ENCODE measurements around the gene SOCS1. TPM values are rescaled to one million over a fixed set of nuclear protein-coding genes. Genes with fewer than 3 reads are reported as not detected.
A peak's percentile ranks its signal among the peaks of the same experiment; 100 is the strongest.
"Not testable (repeated sequence)": the region's sequence is repeated elsewhere in the genome, so short reads cannot be mapped to it uniquely, and the experiment has no call there.

SOCS1 gene
- total RNA-seq, 4 donors from 2014 or later: 5.3 to 10.5 (median 6.9) TPM

DNA sequence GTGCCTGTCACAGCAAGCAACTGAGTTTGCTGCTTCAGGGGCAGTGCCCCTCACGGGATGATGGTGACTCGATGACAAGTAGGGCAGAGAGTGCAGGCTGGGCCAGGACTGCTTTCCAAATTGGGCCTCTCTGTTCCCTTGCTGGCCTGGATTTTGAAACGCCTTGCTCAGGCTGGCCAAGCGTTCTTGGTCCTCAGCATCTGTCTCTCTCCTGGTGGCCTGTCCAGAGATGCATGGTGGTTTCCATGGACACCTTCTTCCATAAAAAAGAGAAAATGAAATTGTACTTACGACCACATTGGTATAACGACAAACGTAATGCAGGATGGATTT, 44.5 kb upstream of the SOCS1 start:
- no peaks in the 10 kb centered on the region for H3K9me3 ChIP-seq
- H3K27me3 ChIP-seq: no peaks in the 10 kb centered on the region
- H3K36me3 ChIP-seq: no peaks in the 10 kb centered on the region
- H3K4me3 ChIP-seq: no peak overlapping the region
- peaks cover 0 to 18% (median 10%) of the 10 kb centered on the region in 3 donors for H3K4me1 ChIP-seq
- WGBS, 2 donors (ENCODE audit: low coverage in 1 of 2): 95% methylated on average over 7 of the region's 7 CpGs; no CpG with 5 or more reads in 1 of the 2 donors
- H3K27ac ChIP-seq: no peak overlapping the region
- ATAC-seq: no peak
- no peak for TF ChIP-seq POLR2AphosphoS5 (IDR thresholded peaks at IDR 0.05)
- TF ChIP-seq POLR2A (IDR thresholded peaks at IDR 0.05): no peak
- TF ChIP-seq CTCF (IDR thresholded peaks at IDR 0.05): no peak
- TF ChIP-seq EP300 (IDR thresholded peaks at IDR 0.05): no peak

GRCh38 chr16:11299865-11300559, 44.0 kb upstream of the SOCS1 start:
- WGBS, 2 donors (ENCODE audit: low coverage in 1 of 2): 69 to 100% methylated on average over 1 to 2 of the region's 6 CpGs
- Histone ChIP-seq H3K9me3 (no peaks in the 10 kb centered on the region), H3K27me3 (no peaks in the 10 kb centered on the region), H3K4me3 (no peak overlapping the region), H3K36me3 (no peaks in the 10 kb centered on the region), H3K27ac (no peak overlapping the region), H3K4me1 (peaks cover 0 to 18% (median 10%) of the 10 kb centered on the region in 3 donors)
- TF ChIP-seq POLR2A (IDR thresholded peaks at IDR 0.05) (no peak), CTCF (IDR thresholded peaks at IDR 0.05) (no peak), EP300 (IDR thresholded peaks at IDR 0.05) (no peak), POLR2AphosphoS5 (IDR thresholded peaks at IDR 0.05) (no peak)
- no peak for ATAC-seq

DNA sequence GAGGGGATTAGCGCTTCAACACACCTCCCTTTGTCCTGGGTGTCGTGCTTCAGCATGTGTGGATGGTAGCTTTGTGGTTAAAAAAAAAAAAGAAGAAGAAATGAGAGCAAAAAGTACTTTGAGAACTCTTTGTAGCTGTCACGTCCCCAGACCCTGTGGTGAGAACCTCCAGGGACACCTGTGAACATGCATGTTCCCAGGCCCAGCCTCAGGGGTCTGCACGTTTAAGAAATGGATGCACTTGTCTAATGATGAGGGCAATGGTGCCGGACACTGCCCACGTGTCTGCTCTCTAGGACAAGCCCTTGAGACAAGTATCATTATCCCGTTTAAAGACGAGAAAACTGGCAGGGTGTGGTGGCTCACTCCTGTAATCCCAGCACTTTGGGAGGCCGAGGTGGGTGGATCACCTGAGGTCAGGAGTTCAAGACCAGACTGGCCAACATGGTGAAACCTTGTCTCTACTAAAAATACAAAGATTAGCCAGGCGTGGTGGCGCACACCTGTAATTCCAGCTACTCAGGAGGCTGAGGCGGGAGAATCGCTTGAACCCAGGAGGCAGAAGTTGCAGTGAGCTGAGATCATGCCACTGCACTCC, 43.0 kb upstream of the SOCS1 start:
- peaks cover 0 to 18% (median 10%) of the 10 kb centered on the region in 3 donors for H3K4me1 ChIP-seq
- ATAC-seq, H3K4me3 ChIP-seq, H3K27me3 ChIP-seq, H3K9me3 ChIP-seq, H3K27ac ChIP-seq, H3K36me3 ChIP-seq: not testable (repeated sequence)
- WGBS, 2 donors (ENCODE audit: low coverage in 1 of 2): 77 to 100% methylated on average over 1 to 8 of the region's 13 CpGs

DNA sequence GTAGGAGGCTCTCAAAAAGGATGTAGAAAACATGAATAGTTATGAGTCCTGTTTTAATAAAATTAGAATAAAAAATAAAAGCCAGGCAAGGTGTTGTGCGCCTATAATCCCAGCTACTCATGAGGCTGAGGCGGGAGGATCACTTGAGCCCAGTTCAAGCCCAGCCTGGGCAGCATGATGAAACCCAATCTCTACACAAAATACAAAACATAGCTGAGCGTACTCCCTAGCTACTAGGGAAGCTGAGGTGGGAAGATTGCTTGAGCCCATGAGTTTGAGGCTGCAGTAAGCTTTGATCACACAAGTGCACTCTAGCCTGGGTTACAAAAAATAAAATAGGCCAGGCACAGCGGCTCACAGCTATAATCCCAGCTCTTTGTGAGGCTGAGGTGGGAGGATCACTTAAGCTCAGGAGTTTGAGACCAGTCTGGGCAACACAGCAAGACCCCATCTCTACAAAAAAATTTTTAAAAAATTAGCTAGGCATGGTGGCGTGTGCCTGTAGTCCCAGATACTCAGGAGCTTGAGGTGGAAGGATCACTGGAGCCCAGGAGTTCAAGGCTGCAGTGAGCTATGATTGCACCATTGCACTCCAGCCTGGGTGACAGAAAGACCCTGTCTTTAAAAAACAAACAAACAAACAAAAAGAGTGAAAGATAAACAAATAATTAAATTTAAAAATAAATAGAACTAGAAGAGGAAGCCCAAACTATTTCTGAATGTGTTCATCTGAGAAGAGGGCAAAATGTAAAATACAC, 42.3 kb upstream of the SOCS1 start:
- 75 to 85% methylated on average over 5 of the region's 5 CpGs for WGBS, 2 donors (ENCODE audit: low coverage in 1 of 2)
- H3K27me3 ChIP-seq: no peaks in the 10 kb centered on the region
- H3K36me3 ChIP-seq: no peaks in the 10 kb centered on the region
- H3K27ac ChIP-seq: peak overlapping the region in 1 of 4 donors; percentile 19
- no peak overlapping the region for H3K4me3 ChIP-seq
- peaks cover 0 to 18% (median 10%) of the 10 kb centered on the region in 3 donors for H3K4me1 ChIP-seq
- ATAC-seq: no peak
- TF ChIP-seq POLR2A (IDR thresholded peaks at IDR 0.05) (no peak), POLR2AphosphoS5 (IDR thresholded peaks at IDR 0.05) (no peak), EP300 (IDR thresholded peaks at IDR 0.05) (no peak), CTCF (IDR thresholded peaks at IDR 0.05) (no peak)
- no peaks in the 10 kb centered on the region for H3K9me3 ChIP-seq

GRCh38 chr16:11297492-11298142, 41.6 kb upstream of the SOCS1 start:
- peak in 1 of 4 experiments; percentile 23 for TF ChIP-seq CTCF (IDR thresholded peaks at IDR 0.05)
- no peak for TF ChIP-seq EP300 (IDR thresholded peaks at IDR 0.05)
- TF ChIP-seq POLR2AphosphoS5 (IDR thresholded peaks at IDR 0.05): no peak
- no peak for TF ChIP-seq POLR2A (IDR thresholded peaks at IDR 0.05)
- WGBS, 2 donors (ENCODE audit: low coverage in 1 of 2): 0 to 4% methylated on average over 3 to 6 of the region's 19 CpGs
- no peaks in the 10 kb centered on the region for H3K27me3 ChIP-seq
- H3K27ac ChIP-seq: peak overlapping the region in 1 of 4 donors; percentile 19
- peak; percentile 84 for ATAC-seq
- peaks cover 0 to 18% (median 10%) of the 10 kb centered on the region in 3 donors for H3K4me1 ChIP-seq
- H3K4me3 ChIP-seq: peak overlapping the region in 1 of 2 donors; percentile 30
- H3K9me3 ChIP-seq: no peaks in the 10 kb centered on the region
- no peaks in the 10 kb centered on the region for H3K36me3 ChIP-seq

Measured in gastroesophageal sphincter (tissue), 4 donors.